Tibial nerve (tissue), 4 donors: ENCODE data around the gene DOK3. TPM values are rescaled to one million over a fixed set of nuclear protein-coding genes. Genes with fewer than 3 reads are reported as not detected.

ENCODE experiments used
- DNase-seq, 2 donors: peaks; one replicate each; pipeline ENCODE4 v3.0.0-alpha.2; 2019; ENCODE audit warnings: low spot score in 2 of 2
- H3K27ac ChIP-seq, 4 donors: fragments of 200-600 bp; sonication (generic) in 3 of 4; one replicate each; pipeline ENCODE4 v1.5.1; 2017 to 2019; ENCODE audit warnings: mild to moderate bottlenecking in 1 of 4
- H3K27me3 ChIP-seq, 2 donors: fragments of 200-600 bp; sonication (generic) in 1 of 2; one replicate each; pipeline versions ENCODE4 v1.5.1 to v1.6.0; 2017 to 2019
- H3K36me3 ChIP-seq, 3 donors: fragments of 200-600 bp; sonication (generic); one replicate each; pipeline ENCODE4 v1.5.1; 2018 to 2019
- H3K4me1 ChIP-seq, 4 donors: fragments of 200-600 bp; sonication (generic) in 3 of 4; one replicate each; pipeline ENCODE4 v1.5.1; 2017 to 2019
- H3K4me3 ChIP-seq, 4 donors: fragments of 200-600 bp; sonication (generic) in 3 of 4; one replicate each; pipeline ENCODE4 v1.5.1; 2017 to 2019; ENCODE audit warnings: mild to moderate bottlenecking in 1 of 4, moderate library complexity in 1 of 4
- H3K9me3 ChIP-seq, 4 donors: fragments of 200-600 bp; sonication (generic) in 3 of 4; one replicate each; pipeline ENCODE4 v1.5.1; 2017 to 2019
- CTCF ChIP-seq, 5 experiments: fragments of 200-600 bp in 3 of 5; fragments of 450-650 bp in 2 of 5; sonication (generic) in 3 of 5; IDR thresholded peaks; one replicate each; pipeline ENCODE4 v1.5.1; 2016 to 2019; ENCODE audit warnings: antibody characterized with exemption in 5 of 5, mild to moderate bottlenecking in 3 of 5, moderate library complexity in 2 of 5
- EP300 ChIP-seq, 2 donors: sonication (generic); formaldehyde crosslinking; IDR thresholded peaks; one replicate each; pipeline ENCODE4 v1.6.1; 2017; ENCODE audit warnings: antibody characterized with exemption in 2 of 2, mild to moderate bottlenecking in 1 of 2
- POLR2A ChIP-seq, 2 donors: fragments of 450-650 bp; IDR thresholded peaks; one replicate each; pipeline ENCODE4 v1.6.1; 2017; ENCODE audit warnings: antibody characterized with exemption in 2 of 2, mild to moderate bottlenecking in 2 of 2, moderate library complexity in 2 of 2
- WGBS, 2 donors: methylation state at CpG; one replicate each; pipeline ENCODE4 v1.1.5; 2018; 5-methylcytosine and 5-hydroxymethylcytosine counted together
- total RNA-seq, 4 donors: library from RNA; depleted of rRNA; stranded (reverse); fragments of >200 nt; gene quantifications; one replicate each; pipeline ENCODE4 v1.1.0, GENCODE V29; 2016

The DOK3 gene
- total RNA-seq, 4 donors from 2014 or later, result 7.8 to 20.1 (median 11.5) TPM

GRCh38 chr5:177456591-177456964 lies 53.0 kb downstream of the DOK3 start:
- H3K27me3 ChIP-seq, result peaks cover 0 to 15% of the 10 kb centered on the region in 2 donors
- no peak for TF ChIP-seq EP300 (IDR thresholded peaks at IDR 0.05)
- TF ChIP-seq CTCF (IDR thresholded peaks at IDR 0.05), result no peak
- no peak for TF ChIP-seq POLR2A (IDR thresholded peaks at IDR 0.05)
- peak overlapping the region; percentile 3 to 74 (median 43) for H3K27ac ChIP-seq
- WGBS, 2 donors, result 27 to 28% methylated on average over 12 of the region's 12 CpGs
- peaks cover 0 to 35% (median 0%) of the 10 kb centered on the region in 3 donors for H3K36me3 ChIP-seq
- DNase-seq, result no peak
- no peaks in the 10 kb centered on the region for H3K9me3 ChIP-seq
- H3K4me1 ChIP-seq, result peaks cover 0 to 38% (median 23%) of the 10 kb centered on the region in 4 donors
- no peak overlapping the region for H3K4me3 ChIP-seq

DNA sequence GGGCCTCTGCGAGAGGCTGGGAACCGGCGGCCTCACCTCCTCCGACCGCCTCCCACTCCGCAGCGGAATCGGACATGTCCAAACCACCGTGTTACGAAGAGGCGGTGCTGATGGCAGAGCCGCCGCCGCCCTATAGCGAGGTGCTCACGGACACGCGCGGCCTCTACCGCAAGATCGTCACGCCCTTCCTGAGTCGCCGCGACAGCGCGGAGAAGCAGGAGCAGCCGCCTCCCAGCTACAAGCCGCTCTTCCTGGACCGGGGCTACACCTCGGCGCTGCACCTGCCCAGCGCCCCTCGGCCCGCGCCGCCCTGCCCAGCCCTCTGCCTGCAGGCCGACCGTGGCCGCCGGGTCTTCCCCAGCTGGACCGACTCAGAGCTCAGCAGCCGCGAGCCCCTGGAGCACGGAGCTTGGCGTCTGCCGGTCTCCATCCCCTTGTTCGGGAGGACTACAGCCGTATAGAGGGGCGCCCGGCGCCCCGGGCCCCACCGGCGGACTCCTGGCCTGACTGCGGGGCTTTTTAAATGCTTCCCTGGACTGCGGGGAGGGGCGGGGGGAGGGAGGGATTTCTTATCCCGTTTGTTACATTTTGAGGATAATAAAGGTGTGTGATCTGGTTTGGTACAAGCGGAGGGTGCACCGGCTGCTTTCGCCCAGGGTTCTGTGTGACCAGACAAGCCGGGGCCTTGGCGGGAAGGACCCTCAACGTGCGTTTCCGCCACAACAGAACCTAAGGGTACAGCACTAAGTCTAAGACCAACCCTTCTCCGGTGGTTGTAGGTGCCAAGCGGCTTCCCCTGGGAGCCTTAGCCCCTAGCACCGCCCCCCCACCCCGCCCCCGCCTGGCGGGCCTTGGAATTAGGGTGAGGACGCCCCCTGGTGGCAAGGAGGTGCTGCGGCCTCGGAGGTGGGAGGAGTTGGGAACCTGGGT lies 53.7 kb downstream of the DOK3 start:
- H3K27me3 ChIP-seq, result peaks cover 0 to 16% of the 10 kb centered on the region in 2 donors
- peak overlapping the region; percentile 45 to 74 (median 66) for H3K4me3 ChIP-seq
- 0 to 3% methylated on average over 18 to 30 of the region's 76 CpGs for WGBS, 2 donors
- peak; percentile 92 to 95 for DNase-seq
- H3K27ac ChIP-seq, result peak overlapping the region; percentile 43 to 80 (median 68)
- peaks cover 0 to 31% (median 0%) of the 10 kb centered on the region in 3 donors for H3K36me3 ChIP-seq
- TF ChIP-seq CTCF (IDR thresholded peaks at IDR 0.05) (peak; percentile 85 to 98 (median 96)), EP300 (IDR thresholded peaks at IDR 0.05) (peak in 1 of 2 donors; percentile 20), POLR2A (IDR thresholded peaks at IDR 0.05) (no peak)
- H3K4me1 ChIP-seq, result peaks cover 0 to 38% (median 23%) of the 10 kb centered on the region in 4 donors
- no peaks in the 10 kb centered on the region for H3K9me3 ChIP-seq

- TF ChIP-seq CTCF (IDR thresholded peaks at IDR 0.05), result peak; percentile 51 to 89 (median 77)
- TF ChIP-seq EP300 (IDR thresholded peaks at IDR 0.05), result no peak
- peak in 1 of 2 donors; percentile 9 for TF ChIP-seq POLR2A (IDR thresholded peaks at IDR 0.05)
- Histone ChIP-seq H3K36me3 (peaks cover 0 to 25% (median 0%) of the 10 kb centered on the region in 3 donors), H3K4me3 (peak overlapping the region; percentile 45 to 74 (median 66)), H3K4me1 (peaks cover 0 to 38% (median 23%) of the 10 kb centered on the region in 4 donors), H3K27ac (peak overlapping the region; percentile 43 to 80 (median 71)), H3K27me3 (peaks cover 0 to 24% of the 10 kb centered on the region in 2 donors), H3K9me3 (no peaks in the 10 kb centered on the region)
- DNase-seq, result no peak
- 0 to 1% methylated on average over 27 to 67 of the region's 80 CpGs for WGBS, 2 donors
Measured at GRCh38 chr5:177455036-177455660, 54.5 kb downstream of the DOK3 start.

DNA sequence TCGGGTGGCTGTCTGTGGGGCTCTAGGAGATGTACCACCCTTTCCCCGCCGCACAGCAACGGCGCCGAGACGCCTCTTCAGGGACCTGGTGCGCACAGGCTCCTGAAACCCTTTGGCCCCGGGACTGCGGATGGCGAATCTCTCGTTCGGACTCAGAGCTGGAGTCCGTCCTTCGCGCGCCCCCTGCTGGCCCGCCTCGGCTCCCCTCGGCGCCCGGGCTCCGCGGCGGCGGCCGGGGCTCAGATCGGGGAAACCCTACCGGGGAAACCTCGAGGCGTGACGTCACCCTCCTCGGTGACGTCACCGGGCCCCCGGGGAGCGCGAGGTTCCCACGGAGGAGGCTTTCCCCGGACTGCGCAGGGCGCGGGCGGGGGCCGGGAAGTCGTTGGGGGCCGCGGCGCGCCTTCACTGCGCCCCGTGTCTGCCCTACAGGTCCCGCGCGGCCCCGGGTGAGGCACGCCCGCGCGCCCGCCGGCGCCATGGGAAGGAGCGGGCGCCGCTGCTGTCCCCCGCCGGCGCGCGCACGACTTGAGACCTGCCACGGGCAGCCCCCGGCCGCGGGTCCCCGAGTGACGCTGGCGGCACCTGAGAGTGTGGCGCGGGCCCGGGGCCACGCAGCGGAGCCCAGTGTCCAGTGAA lies 55.1 kb downstream of the DOK3 start:
- peak; percentile 97 to 99 (median 97) for TF ChIP-seq CTCF (IDR thresholded peaks at IDR 0.05)
- TF ChIP-seq POLR2A (IDR thresholded peaks at IDR 0.05), result no peak
- no peak for TF ChIP-seq EP300 (IDR thresholded peaks at IDR 0.05)
- H3K9me3 ChIP-seq, result no peaks in the 10 kb centered on the region
- peak overlapping the region; percentile 43 to 80 (median 71) for H3K27ac ChIP-seq
- 0 to 1% methylated on average over 4 to 49 of the region's 84 CpGs for WGBS, 2 donors
- H3K27me3 ChIP-seq, result peaks cover 0 to 25% of the 10 kb centered on the region in 2 donors
- peaks cover 0 to 38% (median 23%) of the 10 kb centered on the region in 4 donors for H3K4me1 ChIP-seq
- DNase-seq, result peak; percentile 86 to 87
- H3K36me3 ChIP-seq, result peaks cover 0 to 19% (median 0%) of the 10 kb centered on the region in 3 donors
- H3K4me3 ChIP-seq, result peak overlapping the region; percentile 45 to 74 (median 66)
